HCT116 (cell line): Measurements from ENCODE around the gene SEC24C. TPM values are rescaled to one million over a fixed set of nuclear protein-coding genes. Genes with fewer than 3 reads are reported as not detected.
A peak's percentile ranks its signal among the peaks of the same experiment; 100 is the strongest.

Source experiments
- ATAC-seq: fragments of 200-7000 bp; cut with Tn5 transposase; 2 replicates; pipeline ENCODE4 v1.9.1; 2020; ENCODE audit warnings: mild to moderate bottlenecking, moderate library complexity
- BruUV-seq: library from RNA; stranded (reverse); fragments of 400-500 nt; replicated peaks from 2 replicates; lab custom pipeline; 2021; lab: Mats Ljungman, UMichigan
- CTCF ChIA-PET: fragments of 300-600 bp; sonication (Branson Sonifier 250); formaldehyde crosslinking; loops from one replicate; lab custom pipeline; 2021; ENCODE audit warnings: antibody characterized with exemption; lab: Charles Lee
- POLR2A ChIA-PET: fragments of 300-600, 350-600 bp; sonication (Branson Sonifier 250); formaldehyde crosslinking; loops from one replicate; lab custom pipeline; 2021; ENCODE audit warnings: antibody characterized with exemption; lab: Charles Lee
- RAD21 ChIA-PET, 2 experiments: fragments of 300-600 bp; sonication (Branson Sonifier 250); formaldehyde crosslinking; loops; one replicate each; lab custom pipeline; 2023; ENCODE audit warnings: low total read pairs in 2 of 2; ENCODE audit not compliant: uncharacterized antibody in 2 of 2, unreplicated experiment in 2 of 2, low non-redundant PET in 1 of 2; lab: Charles Lee
- DNase-seq: peaks from one replicate; pipeline ENCODE4 v3.0.0-alpha.2; 2010; ENCODE audit warnings: low read depth, low spot score
- H2AFZ ChIP-seq: fragments of 200-600 bp; shearing (Covaris generic), sonication (generic); 2 replicates; pipeline ENCODE4 v1.6.1; 2017; ENCODE audit warnings: low read depth, mixed run types, mixed read lengths, antibody characterized with exemption, low read length; ENCODE audit not compliant: poor library complexity, severe bottlenecking
- H3K27ac ChIP-seq: 2 replicates; pipeline ENCODE4 v1.5.1; 2012; ENCODE audit warnings: low read depth, low read length
- H3K27me3 ChIP-seq: fragments of 200-600 bp; sonication (generic); 2 replicates; pipeline ENCODE4 v1.6.1; 2016; ENCODE audit warnings: mixed run types, low read length, mixed read lengths; ENCODE audit not compliant: insufficient read depth
- H3K36me3 ChIP-seq, 2 experiments: fragments of 200-500 bp in 1 of 2; fragments of 200-600 bp in 1 of 2; sonication (Bioruptor generic) in 1 of 2; sonication (generic) in 1 of 2; 2 replicates each; pipeline versions ENCODE4 v1.5.1 to v1.6.1; 2014 to 2016; ENCODE audit warnings: low read length in 2 of 2, inconsistent platforms in 1 of 2, mixed read lengths in 1 of 2, mixed run types in 1 of 2; ENCODE audit not compliant: insufficient read depth in 2 of 2, control insufficient read depth in 1 of 2
- H3K4me1 ChIP-seq, 2 experiments: fragments of 200-600 bp in 1 of 2; sonication (generic) in 1 of 2; 2 replicates each; pipeline versions ENCODE4 v1.5.1 to v1.6.1; 2012 to 2017; ENCODE audit warnings: low read length in 2 of 2, inconsistent platforms in 1 of 2, mild to moderate bottlenecking in 1 of 2, mixed read lengths in 1 of 2, mixed run types in 1 of 2, moderate library complexity in 1 of 2; ENCODE audit not compliant: insufficient read depth in 2 of 2, control insufficient read depth in 1 of 2
- H3K4me2 ChIP-seq: fragments of 200-600 bp; sonication (generic); 2 replicates; pipeline ENCODE4 v1.6.1; 2017; ENCODE audit warnings: mixed run types, low read length, mixed read lengths
- H3K4me3 ChIP-seq, 2 experiments: fragments of 200-600 bp in 1 of 2; sonication (generic) in 1 of 2; replicated peaks in 1 of 2; 2 replicates each; pipeline ENCODE4 v1.5.1; 2011 to 2016; ENCODE audit warnings: low read length in 2 of 2, control low read depth in 1 of 2, low read depth in 1 of 2, mild to moderate bottlenecking in 1 of 2, mixed read lengths in 1 of 2, mixed run types in 1 of 2
- H3K79me2 ChIP-seq: fragments of 200-600 bp; sonication (generic); 2 replicates; pipeline ENCODE4 v1.6.1; 2017; ENCODE audit warnings: mild to moderate bottlenecking, mixed run types, low read length, moderate library complexity, mixed read lengths; ENCODE audit not compliant: insufficient read depth
- H3K9ac ChIP-seq: fragments of 200-600 bp; sonication (generic); 2 replicates; pipeline ENCODE4 v1.6.1; 2016; ENCODE audit warnings: low read length, mixed read lengths
- H3K9me2 ChIP-seq: fragments of 200-600 bp; sonication (generic), shearing (Covaris generic); 2 replicates; pipeline ENCODE4 v1.6.1; 2017; ENCODE audit warnings: mixed run types, mild to moderate bottlenecking, moderate library complexity; ENCODE audit not compliant: insufficient read depth
- H3K9me3 ChIP-seq, 2 experiments: fragments of 200-500 bp in 1 of 2; fragments of 200-600 bp in 1 of 2; sonication (Bioruptor generic) in 1 of 2; sonication (generic) in 1 of 2; 2 replicates each; pipeline ENCODE4 v1.6.1; 2014 to 2017; ENCODE audit warnings: low read length in 2 of 2, mixed read lengths in 2 of 2, inconsistent platforms in 1 of 2, low read depth in 1 of 2, mild to moderate bottlenecking in 1 of 2, mixed run types in 1 of 2, moderate library complexity in 1 of 2; ENCODE audit not compliant: control insufficient read depth in 1 of 2, insufficient read depth in 1 of 2
- H4K20me1 ChIP-seq: fragments of 200-600 bp; sonication (generic), shearing (Covaris generic); 2 replicates; pipeline ENCODE4 v1.6.1; 2017; ENCODE audit warnings: mixed run types, mild to moderate bottlenecking, moderate library complexity; ENCODE audit not compliant: insufficient read depth
- CEBPB ChIP-seq: IDR thresholded peaks from 2 replicates; pipeline ENCODE4 v1.6.1; 2012; ENCODE audit warnings: low read depth
- ELF1 ChIP-seq: IDR thresholded peaks from 2 replicates; pipeline ENCODE4 v1.6.1; 2012; ENCODE audit warnings: low read depth, borderline replicate concordance
- EZH2 ChIP-seq: fragments of 200-600 bp; sonication (generic); IDR thresholded peaks from 2 replicates; pipeline ENCODE4 v1.6.1; 2017; ENCODE audit warnings: antibody characterized with exemption, mixed run types
- EZH2phosphoT487 ChIP-seq: fragments of 200-600 bp; IDR thresholded peaks from 2 replicates; pipeline ENCODE4 v1.6.1; 2018; ENCODE audit warnings: antibody characterized with exemption, borderline replicate concordance
- FOSL1 ChIP-seq: IDR thresholded peaks from 2 replicates; pipeline ENCODE4 v1.6.1; 2012; ENCODE audit warnings: low read depth
- POLR2A ChIP-seq: IDR thresholded peaks from 2 replicates; pipeline ENCODE4 v1.7.0; 2011; ENCODE audit warnings: borderline replicate concordance; ENCODE audit not compliant: insufficient read depth, insufficient read length; ENCODE audit errors: extremely low read depth
- POLR2AphosphoS5 ChIP-seq: IDR thresholded peaks from 2 replicates; pipeline ENCODE4 v1.6.1; 2011; ENCODE audit warnings: mild to moderate bottlenecking, low read depth, low read length, moderate library complexity
- RAD21 ChIP-seq: IDR thresholded peaks from 2 replicates; pipeline ENCODE4 v1.6.1; 2012; ENCODE audit warnings: low read depth, mild to moderate bottlenecking
- SP1 ChIP-seq: IDR thresholded peaks from 2 replicates; pipeline ENCODE4 v1.6.1; 2012; ENCODE audit warnings: low read depth
- SRF ChIP-seq: IDR thresholded peaks from 2 replicates; pipeline ENCODE4 v1.6.1; 2012; ENCODE audit warnings: low read depth
- TCF7L2 ChIP-seq: IDR thresholded peaks from 2 replicates; pipeline ENCODE4 v1.7.0; 2011; ENCODE audit warnings: borderline replicate concordance, inconsistent platforms; ENCODE audit not compliant: insufficient read depth, insufficient read length; ENCODE audit errors: extremely low read depth
- YY1 ChIP-seq: IDR thresholded peaks from 2 replicates; pipeline ENCODE4 v1.6.1; 2011; ENCODE audit warnings: low read length, low read depth, moderate library complexity, mild to moderate bottlenecking; ENCODE audit not compliant: insufficient replicate concordance; ENCODE audit errors: extremely low read depth
- ZFX ChIP-seq: fragments of 450-650 bp; IDR thresholded peaks from 2 replicates; pipeline ENCODE4 v1.6.1; 2017
- intact Hi-C: fragments of 100-400 bp; cut with micrococcal nuclease; formaldehyde crosslinking; loops from 2 replicates; pipeline ENCODE4 v1.10.0; 2022
- total RNA-seq: library from RNA; stranded (reverse); gene quantifications from one replicate; pipeline ENCODE4 v1.2.1, GENCODE V29; 2021; ENCODE audit not compliant: unreplicated experiment
- TF ChIP-seq, protein P1 (sequence below): IDR thresholded peaks from 2 replicates; pipeline ENCODE4 v1.6.1; 2012; ENCODE audit warnings: low read depth
- TF ChIP-seq, protein P2 (sequence below): IDR thresholded peaks from 2 replicates; pipeline ENCODE4 v1.6.1; 2011; ENCODE audit warnings: mild to moderate bottlenecking, low read length, moderate library complexity; ENCODE audit not compliant: insufficient replicate concordance; ENCODE audit errors: extremely low read depth
- TF ChIP-seq, protein P3 (sequence below): IDR thresholded peaks from 2 replicates; pipeline ENCODE4 v1.6.1; 2012
- TF ChIP-seq, protein P4 (sequence below): IDR thresholded peaks from 2 replicates; pipeline ENCODE4 v1.6.1; 2012
- TF ChIP-seq, protein P5 (sequence below), 3 experiments: fragments of 200-600 bp in 1 of 3; sonication (generic) in 1 of 3; IDR thresholded peaks in 2 of 3; conservative IDR thresholded peaks in 1 of 3; 2 replicates each; pipeline ENCODE4 v1.5.1; 2012 to 2017; ENCODE audit warnings: low read depth in 2 of 3, low read length in 2 of 3, antibody characterized with exemption in 1 of 3, borderline replicate concordance in 1 of 3, control low read depth in 1 of 3, mild to moderate bottlenecking in 1 of 3, mixed read lengths in 1 of 3, mixed run types in 1 of 3, moderate library complexity in 1 of 3; ENCODE audit not compliant: insufficient read depth in 1 of 3

Gene SEC24C
- total RNA-seq, 1 experiment from 2014 or later, result 60.9 TPM

DNA sequence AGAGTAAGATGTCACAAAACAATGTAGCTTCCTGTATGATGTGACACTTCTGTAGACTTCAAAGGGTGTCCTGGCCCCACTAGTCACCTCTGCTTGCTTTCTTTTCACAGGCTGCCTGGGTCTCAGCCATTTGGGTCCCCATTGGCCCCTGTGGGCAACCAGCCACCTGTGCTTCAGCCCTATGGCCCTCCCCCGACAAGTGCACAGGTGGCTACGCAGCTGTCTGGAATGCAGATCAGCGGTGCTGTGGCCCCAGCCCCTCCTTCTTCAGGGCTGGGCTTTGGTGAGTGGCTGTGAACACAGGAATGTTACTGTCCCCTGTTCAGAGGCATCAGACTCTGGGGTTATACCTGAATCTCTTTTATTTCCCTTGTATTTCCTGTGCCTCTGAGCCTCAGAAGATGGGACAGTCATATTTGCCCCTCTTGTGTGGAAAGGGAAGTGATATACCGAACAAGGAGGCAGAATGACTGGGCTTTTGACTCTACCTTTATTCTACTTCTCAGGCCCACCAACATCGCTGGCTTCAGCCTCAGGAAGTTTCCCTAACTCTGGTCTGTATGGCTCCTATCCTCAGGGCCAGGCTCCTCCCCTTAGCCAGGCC lies 15.4 kb downstream of the SEC24C start:
- H3K27ac ChIP-seq, result no peak overlapping the region
- ChIA-PET RAD21 (no interaction called here), CTCF (no interaction called here), POLR2A (interaction anchor here (0.6 to 1.2 kb wide), 2 partner anchors 14 to 15 kb away, joined by 3 to 4 read pairs; no protein-coding TSS in a partner anchor)
- H3K79me2 ChIP-seq, result peaks cover 13% of the 10 kb centered on the region
- H3K9me3 ChIP-seq, result no peaks in the 10 kb centered on the region
- peaks cover 29 to 33% of the 10 kb centered on the region in 2 experiments for H3K36me3 ChIP-seq
- peak overlapping the region; percentile 15; the same call in 1 of the 2 replicates for H3K4me2 ChIP-seq
- H3K4me1 ChIP-seq, result peaks cover 0 to 38% of the 10 kb centered on the region in 2 experiments; a peak in 3 of 4 replicates
- 0 out of 2 replicates have a peak, but pooled peaks cover 4% of the 10 kb centered on the region for H4K20me1 ChIP-seq
- TF ChIP-seq POLR2A (no peak), EZH2phosphoT487 (no peak), ELF1 (no peak), SP1 (no peak), ZFX (no peak), POLR2AphosphoS5 (no peak), FOSL1 (no peak), SRF (no peak), EZH2 (no peak), YY1 (no peak), TCF7L2 (no peak), CEBPB (no peak), RAD21 (no peak)
- TF ChIP-seq, protein P1, sequence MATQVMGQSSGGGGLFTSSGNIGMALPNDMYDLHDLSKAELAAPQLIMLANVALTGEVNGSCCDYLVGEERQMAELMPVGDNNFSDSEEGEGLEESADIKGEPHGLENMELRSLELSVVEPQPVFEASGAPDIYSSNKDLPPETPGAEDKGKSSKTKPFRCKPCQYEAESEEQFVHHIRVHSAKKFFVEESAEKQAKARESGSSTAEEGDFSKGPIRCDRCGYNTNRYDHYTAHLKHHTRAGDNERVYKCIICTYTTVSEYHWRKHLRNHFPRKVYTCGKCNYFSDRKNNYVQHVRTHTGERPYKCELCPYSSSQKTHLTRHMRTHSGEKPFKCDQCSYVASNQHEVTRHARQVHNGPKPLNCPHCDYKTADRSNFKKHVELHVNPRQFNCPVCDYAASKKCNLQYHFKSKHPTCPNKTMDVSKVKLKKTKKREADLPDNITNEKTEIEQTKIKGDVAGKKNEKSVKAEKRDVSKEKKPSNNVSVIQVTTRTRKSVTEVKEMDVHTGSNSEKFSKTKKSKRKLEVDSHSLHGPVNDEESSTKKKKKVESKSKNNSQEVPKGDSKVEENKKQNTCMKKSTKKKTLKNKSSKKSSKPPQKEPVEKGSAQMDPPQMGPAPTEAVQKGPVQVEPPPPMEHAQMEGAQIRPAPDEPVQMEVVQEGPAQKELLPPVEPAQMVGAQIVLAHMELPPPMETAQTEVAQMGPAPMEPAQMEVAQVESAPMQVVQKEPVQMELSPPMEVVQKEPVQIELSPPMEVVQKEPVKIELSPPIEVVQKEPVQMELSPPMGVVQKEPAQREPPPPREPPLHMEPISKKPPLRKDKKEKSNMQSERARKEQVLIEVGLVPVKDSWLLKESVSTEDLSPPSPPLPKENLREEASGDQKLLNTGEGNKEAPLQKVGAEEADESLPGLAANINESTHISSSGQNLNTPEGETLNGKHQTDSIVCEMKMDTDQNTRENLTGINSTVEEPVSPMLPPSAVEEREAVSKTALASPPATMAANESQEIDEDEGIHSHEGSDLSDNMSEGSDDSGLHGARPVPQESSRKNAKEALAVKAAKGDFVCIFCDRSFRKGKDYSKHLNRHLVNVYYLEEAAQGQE, result no peak
- TF ChIP-seq, protein P2, sequence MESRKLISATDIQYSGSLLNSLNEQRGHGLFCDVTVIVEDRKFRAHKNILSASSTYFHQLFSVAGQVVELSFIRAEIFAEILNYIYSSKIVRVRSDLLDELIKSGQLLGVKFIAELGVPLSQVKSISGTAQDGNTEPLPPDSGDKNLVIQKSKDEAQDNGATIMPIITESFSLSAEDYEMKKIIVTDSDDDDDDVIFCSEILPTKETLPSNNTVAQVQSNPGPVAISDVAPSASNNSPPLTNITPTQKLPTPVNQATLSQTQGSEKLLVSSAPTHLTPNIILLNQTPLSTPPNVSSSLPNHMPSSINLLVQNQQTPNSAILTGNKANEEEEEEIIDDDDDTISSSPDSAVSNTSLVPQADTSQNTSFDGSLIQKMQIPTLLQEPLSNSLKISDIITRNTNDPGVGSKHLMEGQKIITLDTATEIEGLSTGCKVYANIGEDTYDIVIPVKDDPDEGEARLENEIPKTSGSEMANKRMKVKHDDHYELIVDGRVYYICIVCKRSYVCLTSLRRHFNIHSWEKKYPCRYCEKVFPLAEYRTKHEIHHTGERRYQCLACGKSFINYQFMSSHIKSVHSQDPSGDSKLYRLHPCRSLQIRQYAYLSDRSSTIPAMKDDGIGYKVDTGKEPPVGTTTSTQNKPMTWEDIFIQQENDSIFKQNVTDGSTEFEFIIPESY, result no peak
- TF ChIP-seq, protein P3, sequence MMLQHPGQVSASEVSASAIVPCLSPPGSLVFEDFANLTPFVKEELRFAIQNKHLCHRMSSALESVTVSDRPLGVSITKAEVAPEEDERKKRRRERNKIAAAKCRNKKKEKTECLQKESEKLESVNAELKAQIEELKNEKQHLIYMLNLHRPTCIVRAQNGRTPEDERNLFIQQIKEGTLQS, result no peak
- TF ChIP-seq, protein P4, sequence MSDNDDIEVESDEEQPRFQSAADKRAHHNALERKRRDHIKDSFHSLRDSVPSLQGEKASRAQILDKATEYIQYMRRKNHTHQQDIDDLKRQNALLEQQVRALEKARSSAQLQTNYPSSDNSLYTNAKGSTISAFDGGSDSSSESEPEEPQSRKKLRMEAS, result no peak
- TF ChIP-seq, protein P5, sequence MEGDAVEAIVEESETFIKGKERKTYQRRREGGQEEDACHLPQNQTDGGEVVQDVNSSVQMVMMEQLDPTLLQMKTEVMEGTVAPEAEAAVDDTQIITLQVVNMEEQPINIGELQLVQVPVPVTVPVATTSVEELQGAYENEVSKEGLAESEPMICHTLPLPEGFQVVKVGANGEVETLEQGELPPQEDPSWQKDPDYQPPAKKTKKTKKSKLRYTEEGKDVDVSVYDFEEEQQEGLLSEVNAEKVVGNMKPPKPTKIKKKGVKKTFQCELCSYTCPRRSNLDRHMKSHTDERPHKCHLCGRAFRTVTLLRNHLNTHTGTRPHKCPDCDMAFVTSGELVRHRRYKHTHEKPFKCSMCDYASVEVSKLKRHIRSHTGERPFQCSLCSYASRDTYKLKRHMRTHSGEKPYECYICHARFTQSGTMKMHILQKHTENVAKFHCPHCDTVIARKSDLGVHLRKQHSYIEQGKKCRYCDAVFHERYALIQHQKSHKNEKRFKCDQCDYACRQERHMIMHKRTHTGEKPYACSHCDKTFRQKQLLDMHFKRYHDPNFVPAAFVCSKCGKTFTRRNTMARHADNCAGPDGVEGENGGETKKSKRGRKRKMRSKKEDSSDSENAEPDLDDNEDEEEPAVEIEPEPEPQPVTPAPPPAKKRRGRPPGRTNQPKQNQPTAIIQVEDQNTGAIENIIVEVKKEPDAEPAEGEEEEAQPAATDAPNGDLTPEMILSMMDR (IDR thresholded peaks at IDR 0.05 in 2 of 3, conservative IDR thresholded peaks at IDR 0.05 in 1 of 3; ENCODE audit: borderline replicate concordance in 1 of 3, insufficient read depth in 1 of 3, low read depth in 2 of 3, low read length in 2 of 3), result no peak
- H3K4me3 ChIP-seq, result no peak overlapping the region
- H3K27me3 ChIP-seq, result no peaks in the 10 kb centered on the region
- intact Hi-C loops, result no loop called here
- no TSS peak for BruUV-seq
- DNase-seq, result no peak
- peak; percentile 72 for ATAC-seq
- no peak overlapping the region for H3K9ac ChIP-seq
- H2AFZ ChIP-seq, result no peak overlapping the region
- H3K9me2 ChIP-seq, result no peaks in the 10 kb centered on the region
